ENCODE data around the gene FAM161A. TPM values are rescaled to one million over a fixed set of nuclear protein-coding genes. Genes with fewer than 3 reads are reported as not detected.

Gene FAM161A
- total RNA-seq, 1 donor from 2014 or later = 23.7 TPM

DNA sequence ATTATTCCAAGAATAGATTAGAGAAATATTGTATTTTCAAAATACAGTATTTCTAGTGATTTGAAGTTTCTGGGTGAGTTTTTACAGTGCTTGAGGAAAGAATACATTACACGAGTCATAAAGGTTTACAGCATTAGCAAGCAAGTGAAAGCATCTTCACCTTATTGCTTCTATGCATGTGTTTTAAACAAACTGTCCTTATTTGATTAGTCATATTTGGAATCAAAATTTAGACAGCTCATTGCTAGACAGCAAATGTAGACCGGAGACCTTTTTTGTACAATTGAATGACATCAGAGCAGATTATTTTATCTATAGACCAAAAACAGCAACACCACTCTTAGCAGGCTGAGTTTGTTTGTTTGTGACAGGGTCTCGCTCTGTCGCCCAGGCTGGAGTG is 69.2 kb downstream of the FAM161A start:
- Mint-ChIP-seq H3K4me3 (ENCODE audit: low read depth) (no peak overlapping the region), H3K9me3 (ENCODE audit: low read depth) (peaks cover 4% of the 10 kb centered on the region), H3K4me1 (ENCODE audit: low read depth) (peaks cover 2% of the 10 kb centered on the region), H3K27ac (no peak overlapping the region), H3K36me3 (ENCODE audit: insufficient read depth) (no peaks in the 10 kb centered on the region), H3K27me3 (peaks cover 5% of the 10 kb centered on the region)
- TF ChIP-seq, protein P1, sequence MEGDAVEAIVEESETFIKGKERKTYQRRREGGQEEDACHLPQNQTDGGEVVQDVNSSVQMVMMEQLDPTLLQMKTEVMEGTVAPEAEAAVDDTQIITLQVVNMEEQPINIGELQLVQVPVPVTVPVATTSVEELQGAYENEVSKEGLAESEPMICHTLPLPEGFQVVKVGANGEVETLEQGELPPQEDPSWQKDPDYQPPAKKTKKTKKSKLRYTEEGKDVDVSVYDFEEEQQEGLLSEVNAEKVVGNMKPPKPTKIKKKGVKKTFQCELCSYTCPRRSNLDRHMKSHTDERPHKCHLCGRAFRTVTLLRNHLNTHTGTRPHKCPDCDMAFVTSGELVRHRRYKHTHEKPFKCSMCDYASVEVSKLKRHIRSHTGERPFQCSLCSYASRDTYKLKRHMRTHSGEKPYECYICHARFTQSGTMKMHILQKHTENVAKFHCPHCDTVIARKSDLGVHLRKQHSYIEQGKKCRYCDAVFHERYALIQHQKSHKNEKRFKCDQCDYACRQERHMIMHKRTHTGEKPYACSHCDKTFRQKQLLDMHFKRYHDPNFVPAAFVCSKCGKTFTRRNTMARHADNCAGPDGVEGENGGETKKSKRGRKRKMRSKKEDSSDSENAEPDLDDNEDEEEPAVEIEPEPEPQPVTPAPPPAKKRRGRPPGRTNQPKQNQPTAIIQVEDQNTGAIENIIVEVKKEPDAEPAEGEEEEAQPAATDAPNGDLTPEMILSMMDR (IDR thresholded peaks at IDR 0.05; ENCODE audit: unreplicated experiment) = no peak
- DNase-seq (ENCODE audit: low spot score, unreplicated experiment) = no peak

DNA sequence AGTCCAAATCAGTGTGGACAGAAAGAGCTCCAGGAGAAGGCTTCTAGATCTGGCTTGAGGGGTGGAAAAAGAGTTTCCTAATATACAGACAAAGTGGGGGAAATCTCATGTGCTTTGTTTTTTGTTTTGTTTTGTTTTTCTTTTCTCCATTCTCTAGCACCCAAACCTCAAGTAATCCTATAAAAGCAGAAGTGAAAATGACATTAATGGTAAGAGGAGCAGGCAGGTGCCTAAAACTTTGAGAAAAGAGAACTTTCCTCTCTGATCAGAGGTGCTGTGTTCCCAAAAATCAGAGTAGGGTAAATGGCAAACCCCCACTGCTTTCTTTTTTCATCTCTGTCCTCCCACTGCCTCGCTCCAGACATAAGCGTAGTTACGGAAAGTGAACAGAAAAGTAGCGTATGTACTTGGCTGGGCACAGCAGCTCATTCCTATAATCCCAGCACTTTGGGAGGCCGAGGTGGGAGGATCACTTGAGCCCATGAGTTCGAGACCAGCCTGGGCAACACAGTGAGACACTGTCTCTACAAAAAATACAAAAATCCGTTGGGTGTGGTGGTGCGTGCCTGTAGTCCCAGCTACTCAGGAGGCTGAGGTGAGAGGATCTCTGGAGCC is 77.8 kb downstream of the FAM161A start:
- Mint-ChIP-seq H3K36me3 (ENCODE audit: insufficient read depth) (no peaks in the 10 kb centered on the region), H3K27ac (no peak overlapping the region), H3K27me3 (peaks cover 12% of the 10 kb centered on the region), H3K4me3 (ENCODE audit: low read depth) (no peak overlapping the region), H3K9me3 (ENCODE audit: low read depth) (no peaks in the 10 kb centered on the region), H3K4me1 (ENCODE audit: low read depth) (no peaks in the 10 kb centered on the region)
- TF ChIP-seq, protein P1 (IDR thresholded peaks at IDR 0.05; ENCODE audit: unreplicated experiment) = no peak
- no peak for DNase-seq (ENCODE audit: low spot score, unreplicated experiment)

Other genes with a start within 250 kb of the FAM161A start
- gene CCT4, start 34.6 kb upstream of the FAM161A start, total RNA-seq = 166 and 167 TPM in 2 replicates
- 33.0 and 34.9 TPM in 2 replicates for gene COMMD1, start 51.6 kb upstream of the FAM161A start, total RNA-seq